IPS-18c (cell line): Measurements from ENCODE around the gene CBFA2T2.

Experiments
- H3K4me3 ChIP-seq: 2 replicates; pipeline ENCODE4 v1.7.0; 2013; ENCODE audit warnings: low read depth, mild to moderate bottlenecking, low read length, moderate library complexity; ENCODE audit not compliant: insufficient read depth
- H3K9me3 ChIP-seq: one replicate; pipeline ENCODE4 v1.6.1; 2013; ENCODE audit warnings: mild to moderate bottlenecking, low read length, moderate library complexity; ENCODE audit not compliant: control insufficient read depth, insufficient read depth

CBFA2T2 gene

DNA sequence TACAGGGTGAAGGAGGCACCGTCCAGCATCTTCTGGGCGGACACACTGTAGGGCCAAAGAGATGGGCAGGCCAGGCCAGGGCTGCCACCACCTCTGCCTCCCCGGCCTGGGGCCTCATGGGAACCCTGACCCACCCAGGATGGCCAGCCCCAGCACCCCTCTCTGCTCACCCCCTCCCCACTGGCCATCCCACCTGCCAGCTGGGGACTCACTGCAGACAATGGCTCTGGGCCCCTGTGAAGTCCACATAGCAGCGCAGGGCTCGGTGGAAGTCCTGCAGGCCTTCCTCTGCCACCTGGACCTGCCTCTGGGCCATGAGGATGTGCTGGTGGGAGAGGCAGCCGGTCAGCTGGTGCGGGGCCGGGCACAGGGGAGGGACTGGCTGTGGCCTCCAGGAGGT lies 168.6 kb downstream of the CBFA2T2 start:
- Histone ChIP-seq H3K4me3 (no peak overlapping the region), H3K9me3 (no peaks in the 10 kb centered on the region)

DNA sequence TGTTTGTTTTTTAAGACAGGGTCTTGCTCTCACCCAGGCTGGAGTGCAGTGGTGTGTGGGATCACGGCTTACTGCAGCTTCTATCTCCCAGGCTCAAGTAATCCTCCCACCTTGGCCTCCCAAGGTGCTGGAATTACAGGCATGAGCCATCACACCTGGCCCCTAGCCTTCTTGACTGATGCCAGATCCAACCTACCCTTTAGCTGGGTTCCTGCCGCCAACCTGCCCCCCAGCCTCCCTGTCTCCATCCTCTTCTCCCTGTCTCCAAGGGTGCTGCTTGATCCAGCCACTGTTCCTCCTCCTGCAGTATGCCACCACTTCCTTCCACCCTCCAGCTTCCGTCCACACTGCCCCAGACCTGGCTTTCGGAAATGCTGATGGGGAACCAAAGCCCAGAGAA lies 169.0 kb downstream of the CBFA2T2 start:
- Histone ChIP-seq H3K4me3 (no peak overlapping the region), H3K9me3 (no peaks in the 10 kb centered on the region)

DNA sequence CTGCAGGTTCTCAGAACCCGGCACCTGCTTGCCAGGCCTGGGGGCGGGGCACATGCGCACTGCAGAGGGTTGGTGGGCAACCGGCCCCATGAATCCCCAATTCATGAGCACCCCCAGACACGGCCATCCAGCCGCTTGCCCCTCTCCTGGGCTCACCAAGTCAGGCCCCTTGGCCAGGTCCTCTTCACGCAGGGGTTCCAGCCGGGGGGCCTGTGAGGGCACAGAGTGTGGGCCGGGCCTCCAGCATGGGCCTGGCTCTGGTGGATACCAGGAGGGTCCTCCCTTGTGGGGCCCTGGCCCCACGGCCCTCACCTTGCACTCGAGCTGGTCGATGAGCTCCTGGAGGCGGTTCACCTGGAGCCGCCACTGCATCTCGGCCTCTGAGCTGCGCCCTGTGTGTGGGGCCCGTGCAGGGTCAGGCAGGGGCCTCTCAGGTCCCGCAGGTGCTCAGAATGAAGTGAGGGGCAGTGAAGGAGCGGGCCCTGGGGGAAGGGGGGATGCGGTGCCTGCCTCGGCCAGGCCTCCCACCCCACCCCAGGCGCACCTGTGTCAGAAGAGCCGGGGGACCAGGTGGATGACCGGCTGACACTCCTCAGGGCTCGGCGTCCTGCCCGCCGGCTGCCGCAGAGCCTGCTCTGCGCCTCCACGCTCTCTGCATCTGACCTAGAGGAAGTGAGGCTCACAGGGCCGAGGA lies 169.6 kb downstream of the CBFA2T2 start:
- no peak overlapping the region for H3K4me3 ChIP-seq
- no peaks in the 10 kb centered on the region for H3K9me3 ChIP-seq

DNA sequence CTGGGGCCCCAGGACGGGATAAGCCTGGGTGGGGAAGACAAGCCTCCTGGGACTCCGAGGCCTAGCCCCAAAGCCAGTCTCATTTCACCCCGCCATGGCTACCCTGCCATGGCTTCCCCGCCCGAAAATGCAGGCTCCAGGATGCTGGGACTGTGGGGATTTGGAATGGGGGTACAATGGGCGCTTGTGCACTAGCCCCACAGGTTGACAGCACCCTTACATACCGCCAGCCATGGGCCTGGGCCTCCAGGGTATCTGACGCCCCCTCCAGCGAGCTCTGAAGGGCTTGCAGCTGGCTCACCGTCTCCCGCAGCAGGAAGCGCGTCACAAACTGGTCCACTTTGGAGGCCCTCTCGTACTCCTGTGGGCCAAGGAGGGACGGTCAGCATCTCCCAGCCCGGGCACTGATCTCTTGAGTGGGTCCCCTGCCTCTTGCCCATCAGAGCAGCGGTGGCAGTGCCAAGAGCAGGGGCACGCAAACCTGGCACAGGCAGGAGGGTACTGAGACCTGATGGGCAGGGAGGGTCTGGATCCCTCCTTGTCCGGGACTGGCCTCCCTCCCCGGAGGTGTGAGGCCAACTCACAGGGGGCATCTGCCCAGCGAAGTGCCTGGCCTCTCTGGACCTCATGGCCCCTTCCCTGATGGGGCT lies 170.3 kb downstream of the CBFA2T2 start:
- Histone ChIP-seq H3K4me3 (no peak overlapping the region), H3K9me3 (no peaks in the 10 kb centered on the region)

- Histone ChIP-seq H3K4me3 (no peak overlapping the region), H3K9me3 (no peaks in the 10 kb centered on the region)
These were observed 170.8 kb downstream of the CBFA2T2 start for GRCh38 chr20:33660685-33661058.

GRCh38 chr20:33662172-33662571 lies 172.3 kb downstream of the CBFA2T2 start, which contains the start of gene C20orf144:
Gene C20orf144 (plus strand): TSS chr20:33662327. CDS start chr20:33662346, 19 bp downstream.
- Histone ChIP-seq H3K9me3 (no peaks in the 10 kb centered on the region), H3K4me3 (peak within 1 kb of the TSS; percentile 75)

DNA sequence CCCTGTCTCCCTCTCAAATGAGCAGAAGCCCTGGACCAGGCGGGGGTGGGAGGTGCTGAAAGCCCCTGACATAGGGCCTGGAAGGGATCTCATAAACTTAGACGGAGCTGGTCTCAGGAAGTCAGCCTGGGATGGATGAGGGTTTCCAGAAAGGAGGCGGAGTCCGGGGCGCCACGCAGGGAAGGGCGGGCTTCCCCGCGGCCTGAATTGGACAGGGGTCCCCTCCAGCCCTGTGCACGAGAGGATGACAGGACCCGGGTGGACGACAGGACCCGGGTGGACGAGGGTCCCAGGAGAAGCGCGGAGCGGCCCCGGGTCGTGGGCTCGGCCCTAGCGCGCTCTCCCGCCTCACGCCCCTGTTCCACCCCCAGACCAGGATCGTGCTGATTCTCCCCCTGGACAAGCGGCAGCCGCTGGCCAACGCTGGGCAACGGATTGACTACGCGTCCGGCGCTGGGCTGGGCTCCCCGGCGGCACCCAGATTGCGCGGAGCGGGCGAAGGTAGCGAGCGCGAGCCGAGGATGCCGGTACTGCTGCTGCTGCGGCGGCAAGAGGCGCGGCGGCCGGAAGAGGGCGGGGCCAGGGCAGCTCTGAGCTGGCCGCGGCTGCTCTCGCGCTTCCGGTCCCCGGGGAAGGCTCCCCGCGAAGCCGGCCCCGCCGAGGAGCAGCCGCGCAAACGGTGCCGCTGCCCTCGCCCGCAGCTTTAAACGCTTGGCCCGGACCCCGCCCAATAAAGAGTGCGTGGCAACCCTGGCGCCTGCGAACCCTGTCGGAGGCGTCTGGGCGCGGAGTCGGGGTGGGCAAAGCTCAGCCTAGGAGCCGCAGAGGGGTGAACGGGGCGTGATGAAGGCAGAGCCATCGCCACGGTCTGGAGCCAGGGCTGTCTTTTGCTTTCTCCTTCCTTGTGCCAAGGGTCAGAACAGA lies 173.5 kb downstream of the CBFA2T2 start:
- H3K4me3 ChIP-seq: peak overlapping the region; percentile 75
- no peaks in the 10 kb centered on the region for H3K9me3 ChIP-seq

GRCh38 chr20:33664085-33664761 lies 174.3 kb downstream of the CBFA2T2 start:
- no peaks in the 10 kb centered on the region for H3K9me3 ChIP-seq
- peak overlapping the region; percentile 75 for H3K4me3 ChIP-seq

- Histone ChIP-seq H3K9me3 (no peaks in the 10 kb centered on the region), H3K4me3 (no peak overlapping the region)
These were observed 174.9 kb downstream of the CBFA2T2 start for GRCh38 chr20:33664762-33665144.

GRCh38 chr20:33666293-33667244 lies 176.7 kb downstream of the CBFA2T2 start, which contains the start of gene ACTL10:
Gene ACTL10 (plus strand): TSS chr20:33666943. CDS start chr20:33667498, 555 bp downstream.
- H3K4me3 ChIP-seq: peak within 1 kb of the TSS; percentile 63
- H3K9me3 ChIP-seq: no peaks in the 10 kb centered on the region

- Histone ChIP-seq H3K9me3 (no peaks in the 10 kb centered on the region), H3K4me3 (peak overlapping the region; percentile 63)
These were observed 177.4 kb downstream of the CBFA2T2 start for GRCh38 chr20:33667245-33667675.

GRCh38 chr20:33667676-33668465 lies 178.0 kb downstream of the CBFA2T2 start:
- H3K9me3 ChIP-seq: no peaks in the 10 kb centered on the region
- peak overlapping the region; percentile 63 for H3K4me3 ChIP-seq

GRCh38 chr20:33668466-33669155 lies 178.7 kb downstream of the CBFA2T2 start:
- no peak overlapping the region for H3K4me3 ChIP-seq
- H3K9me3 ChIP-seq: no peaks in the 10 kb centered on the region

DNA sequence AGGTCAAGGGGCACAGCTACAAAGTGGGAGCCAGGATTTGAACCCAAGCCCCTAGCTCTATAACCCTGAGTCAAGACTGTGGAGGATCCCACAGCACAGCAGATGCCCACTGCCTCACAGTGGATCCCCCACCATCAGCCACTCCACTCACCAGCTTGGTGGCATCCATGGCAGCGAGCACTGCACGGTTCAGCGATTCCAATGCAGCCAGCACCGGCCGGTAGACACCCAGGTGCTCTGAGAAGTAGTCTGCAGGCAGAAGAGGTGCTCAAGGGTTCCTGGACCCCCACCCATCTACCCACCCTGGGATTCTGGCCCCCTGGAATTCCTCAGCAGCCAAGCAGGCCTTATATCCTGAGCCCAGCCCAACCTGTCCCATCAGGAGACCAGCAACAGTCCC lies 179.3 kb downstream of the CBFA2T2 start:
- no peak overlapping the region for H3K4me3 ChIP-seq
- no peaks in the 10 kb centered on the region for H3K9me3 ChIP-seq
